ENCODE results near the gene C1QTNF6. TPM values are rescaled to one million over a fixed set of nuclear protein-coding genes. Genes with fewer than 3 reads are reported as not detected.

Gene C1QTNF6
- total and polyA plus RNA-seq, 2 experiments from 2014 or later, result 10.4 to 16.4 TPM

DNA sequence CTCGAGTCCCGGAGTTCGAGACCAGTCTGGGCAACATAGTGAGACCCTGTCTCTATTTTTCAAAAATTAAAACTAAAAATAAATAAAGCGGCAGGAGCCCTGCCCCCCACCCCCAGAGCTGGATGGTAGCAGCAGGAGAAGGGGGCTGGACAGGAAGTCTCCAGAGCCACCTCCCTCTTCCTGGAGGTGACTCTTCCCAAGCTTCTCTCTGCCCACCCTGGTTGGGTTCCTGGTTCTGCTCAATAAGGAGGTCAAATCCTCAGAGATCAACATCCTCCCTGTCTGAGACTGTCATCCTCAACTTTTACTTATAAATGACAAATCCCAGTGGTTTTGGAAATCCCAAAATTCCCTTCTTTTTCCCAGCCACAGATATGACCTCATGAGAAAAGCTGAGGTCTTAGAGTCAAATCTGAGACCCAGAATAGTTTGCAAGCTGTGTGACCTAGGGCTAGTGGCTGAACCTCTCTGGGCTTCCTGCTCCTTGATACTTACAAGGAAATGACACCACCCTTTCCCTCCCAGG, 987 bp downstream of the C1QTNF6 start:
- Histone ChIP-seq H3K27ac (peak overlapping the region; percentile 87), H3K4me3 (no peak overlapping the region)

DNA sequence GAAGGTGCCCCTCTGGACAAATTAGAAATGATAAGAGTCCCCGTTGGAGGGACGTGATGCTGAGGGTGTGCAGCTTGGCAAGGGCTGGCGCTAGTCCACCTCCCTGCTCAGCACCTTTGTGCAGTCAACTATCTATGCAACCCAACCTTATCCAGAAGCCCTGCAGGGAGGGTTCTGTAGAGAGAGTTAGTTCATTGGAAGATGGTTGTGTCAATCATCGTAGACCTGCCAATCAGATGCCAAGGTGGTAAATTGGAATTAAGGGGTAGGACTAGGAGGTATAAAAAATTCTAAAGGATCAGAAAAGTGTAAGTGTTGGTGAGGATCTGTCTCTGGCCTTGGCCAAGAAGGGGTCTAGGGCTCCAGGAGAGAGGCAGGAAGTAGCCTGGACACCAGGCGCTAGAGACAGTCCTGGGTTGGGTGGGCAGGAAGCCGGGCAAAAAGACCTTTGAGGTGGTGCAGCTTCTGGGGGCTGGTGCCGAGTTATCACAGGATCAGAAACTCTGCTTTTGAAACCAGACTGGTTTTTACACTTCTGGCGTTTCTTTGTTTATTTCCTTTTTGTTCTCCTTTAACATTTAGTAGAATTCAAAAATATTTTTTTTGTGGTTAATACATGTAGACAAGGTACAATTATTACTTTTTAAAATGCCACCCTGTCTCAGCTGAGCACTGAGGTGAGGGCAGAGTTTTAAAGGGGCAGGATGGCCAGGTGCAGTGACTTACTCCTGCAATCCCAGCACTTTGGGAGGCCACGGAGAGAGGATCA, 1.6 kb downstream of the C1QTNF6 start:
- Histone ChIP-seq H3K27ac (peak overlapping the region; percentile 87), H3K36me3 (no peaks in the 10 kb centered on the region), H3K4me3 (no peak overlapping the region), H3K9me3 (ENCODE audit: low read depth) (no peaks in the 10 kb centered on the region), H3K27me3 (no peaks in the 10 kb centered on the region), H3K4me1 (ENCODE audit: low read depth) (peaks cover 35% of the 10 kb centered on the region)
- TF ChIP-seq, protein P1, sequence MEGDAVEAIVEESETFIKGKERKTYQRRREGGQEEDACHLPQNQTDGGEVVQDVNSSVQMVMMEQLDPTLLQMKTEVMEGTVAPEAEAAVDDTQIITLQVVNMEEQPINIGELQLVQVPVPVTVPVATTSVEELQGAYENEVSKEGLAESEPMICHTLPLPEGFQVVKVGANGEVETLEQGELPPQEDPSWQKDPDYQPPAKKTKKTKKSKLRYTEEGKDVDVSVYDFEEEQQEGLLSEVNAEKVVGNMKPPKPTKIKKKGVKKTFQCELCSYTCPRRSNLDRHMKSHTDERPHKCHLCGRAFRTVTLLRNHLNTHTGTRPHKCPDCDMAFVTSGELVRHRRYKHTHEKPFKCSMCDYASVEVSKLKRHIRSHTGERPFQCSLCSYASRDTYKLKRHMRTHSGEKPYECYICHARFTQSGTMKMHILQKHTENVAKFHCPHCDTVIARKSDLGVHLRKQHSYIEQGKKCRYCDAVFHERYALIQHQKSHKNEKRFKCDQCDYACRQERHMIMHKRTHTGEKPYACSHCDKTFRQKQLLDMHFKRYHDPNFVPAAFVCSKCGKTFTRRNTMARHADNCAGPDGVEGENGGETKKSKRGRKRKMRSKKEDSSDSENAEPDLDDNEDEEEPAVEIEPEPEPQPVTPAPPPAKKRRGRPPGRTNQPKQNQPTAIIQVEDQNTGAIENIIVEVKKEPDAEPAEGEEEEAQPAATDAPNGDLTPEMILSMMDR (IDR thresholded peaks at IDR 0.05; ENCODE audit: low read depth, low read length), result no peak
- peak; percentile 69 to 92 for DNase-seq (ENCODE audit: low read depth in 1 of 2, low spot score in 1 of 2)

More for the DNA sequence above, 987 bp downstream of the C1QTNF6 start:
- Histone ChIP-seq H3K4me1 (ENCODE audit: low read depth) (peaks cover 35% of the 10 kb centered on the region), H3K27me3 (no peaks in the 10 kb centered on the region), H3K36me3 (no peaks in the 10 kb centered on the region), H3K9me3 (ENCODE audit: low read depth) (no peaks in the 10 kb centered on the region)
- no peak for DNase-seq (ENCODE audit: low read depth in 1 of 2, low spot score in 1 of 2)
- TF ChIP-seq, protein P1 (IDR thresholded peaks at IDR 0.05; ENCODE audit: low read depth, low read length), result no peak

DNA sequence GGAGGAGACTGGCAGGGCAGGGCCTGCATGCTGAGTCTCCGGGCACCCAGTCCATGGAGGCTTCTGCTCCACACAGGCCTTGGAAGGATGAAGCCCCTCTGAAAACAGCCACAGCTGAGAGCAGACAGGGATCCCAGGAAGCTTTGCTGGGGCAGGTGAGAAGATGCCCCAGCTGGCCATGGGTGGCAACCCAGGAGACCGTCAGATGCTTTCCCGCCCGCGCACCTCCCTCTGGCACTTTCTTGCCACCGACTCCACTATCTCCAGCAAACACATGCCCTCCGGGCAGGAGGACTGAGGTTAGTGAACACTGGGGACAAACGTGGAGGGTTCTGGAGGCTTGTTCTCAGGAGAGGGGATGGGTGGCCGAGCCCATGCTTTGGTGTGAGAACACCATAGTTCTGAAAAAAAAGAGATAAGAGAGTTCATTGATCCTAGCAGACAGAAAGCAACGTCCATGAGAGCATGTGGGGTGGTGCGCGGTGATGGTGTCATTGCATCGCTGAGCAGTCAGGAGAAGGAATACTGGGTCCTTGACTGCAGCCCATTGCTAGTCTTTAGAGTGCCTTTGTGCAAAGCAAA, 2.3 kb downstream of the C1QTNF6 start:
- H3K36me3 ChIP-seq, result no peaks in the 10 kb centered on the region
- no peak for DNase-seq (ENCODE audit: low read depth in 1 of 2, low spot score in 1 of 2)
- no peak overlapping the region for H3K27ac ChIP-seq
- peaks cover 34% of the 10 kb centered on the region for H3K4me1 ChIP-seq (ENCODE audit: low read depth)
- H3K27me3 ChIP-seq, result no peaks in the 10 kb centered on the region
- H3K4me3 ChIP-seq, result no peak overlapping the region
- H3K9me3 ChIP-seq (ENCODE audit: low read depth), result no peaks in the 10 kb centered on the region
- TF ChIP-seq, protein P1 (IDR thresholded peaks at IDR 0.05; ENCODE audit: low read depth, low read length), result no peak

DNA sequence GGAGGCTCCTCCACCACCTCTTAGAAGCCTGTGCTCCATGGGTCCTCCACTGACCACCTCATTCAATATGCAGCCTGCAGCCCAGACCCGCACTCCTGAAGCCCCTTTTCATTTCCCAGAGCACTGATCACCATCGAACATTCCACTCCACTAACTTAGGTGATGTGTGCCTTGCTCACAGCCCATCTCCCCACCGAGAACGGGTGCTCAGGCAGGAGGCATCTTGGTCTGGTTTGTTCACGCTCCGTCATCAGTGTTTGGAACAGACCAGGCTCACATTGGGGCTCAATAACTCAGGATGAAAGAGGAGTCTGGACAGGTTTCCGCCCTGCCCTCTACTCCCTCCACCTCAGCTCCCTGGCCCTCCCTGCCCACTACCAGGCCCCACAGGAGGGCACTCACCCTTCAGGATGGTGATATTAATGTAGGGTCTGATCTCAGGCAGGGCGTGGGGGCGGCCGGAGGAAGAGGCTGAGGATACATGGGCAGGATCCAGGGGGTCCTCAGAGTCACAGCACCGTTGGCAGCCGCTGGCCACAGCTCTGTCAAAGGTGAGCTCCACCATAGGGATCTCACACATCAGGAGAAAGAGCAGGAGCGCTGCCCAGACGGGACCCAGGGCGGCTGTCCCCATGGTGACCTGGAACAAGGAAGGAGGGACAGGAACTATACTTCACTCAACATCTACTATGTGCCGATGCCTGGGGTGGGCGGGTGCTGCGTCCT, 3.1 kb downstream of the C1QTNF6 start:
- Histone ChIP-seq H3K4me1 (ENCODE audit: low read depth) (peaks cover 26% of the 10 kb centered on the region), H3K9me3 (ENCODE audit: low read depth) (no peaks in the 10 kb centered on the region), H3K27me3 (no peaks in the 10 kb centered on the region), H3K36me3 (no peaks in the 10 kb centered on the region), H3K4me3 (no peak overlapping the region), H3K27ac (no peak overlapping the region)
- TF ChIP-seq, protein P1 (IDR thresholded peaks at IDR 0.05; ENCODE audit: low read depth, low read length), result no peak
- no peak for DNase-seq (ENCODE audit: low read depth in 1 of 2, low spot score in 1 of 2)

DNA sequence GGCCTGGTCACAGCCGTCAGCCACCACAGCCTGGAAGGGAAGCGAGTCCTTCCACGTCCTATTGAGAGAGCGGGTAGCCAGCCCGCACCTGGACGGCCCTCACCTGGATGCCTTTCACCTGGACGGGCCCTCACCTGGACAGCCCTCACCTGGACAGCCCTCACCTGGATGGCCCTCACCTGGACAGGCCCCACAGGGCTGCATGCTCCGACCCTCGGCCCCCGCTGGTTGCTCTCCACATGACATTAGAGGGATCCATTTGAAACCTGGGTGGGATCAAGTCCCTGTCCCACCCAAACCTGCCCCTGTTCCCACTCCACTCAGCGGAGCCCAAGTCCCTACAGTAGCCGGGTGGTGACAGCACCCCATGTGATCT, 3.7 kb downstream of the C1QTNF6 start:
- no peaks in the 10 kb centered on the region for H3K27me3 ChIP-seq

More for the DNA sequence above, 3.7 kb downstream of the C1QTNF6 start:
- Histone ChIP-seq H3K4me3 (no peak overlapping the region), H3K9me3 (ENCODE audit: low read depth) (no peaks in the 10 kb centered on the region), H3K36me3 (no peaks in the 10 kb centered on the region), H3K27ac (no peak overlapping the region), H3K4me1 (ENCODE audit: low read depth) (peaks cover 20% of the 10 kb centered on the region)
- DNase-seq (ENCODE audit: low read depth in 1 of 2, low spot score in 1 of 2), result no peak
- TF ChIP-seq, protein P1 (IDR thresholded peaks at IDR 0.05; ENCODE audit: low read depth, low read length), result no peak

Measured in cardiac muscle cell (in vitro differentiated cells and primary cell).